Motor neuron (in vitro differentiated cells): ENCODE results near the gene EHMT1. TPM values are rescaled to one million over a fixed set of nuclear protein-coding genes. Genes with fewer than 3 reads are reported as not detected.

Experiments used
- ATAC-seq, 8 experiments: fragments of 200-7000 bp; cut with Tn5 transposase; replicated peaks in 6 of 8; 2 replicates each; pipeline ENCODE4 v1.8.0; 2021; ENCODE audit warnings: mild to moderate bottlenecking in 8 of 8, moderate library complexity in 8 of 8
- H3K27ac ChIP-seq, 2 donors: fragments of 250-450 bp; sonication (Bioruptor Pico); 2 replicates each; pipeline ENCODE4 v1.9.0; 2021; ENCODE audit warnings: antibody characterized with exemption in 2 of 2, mild to moderate bottlenecking in 2 of 2, moderate library complexity in 1 of 2
- H3K4me1 ChIP-seq, 2 donors: fragments of 250-450 bp; sonication (Bioruptor Pico); replicated peaks in 1 of 2; 2 replicates each; pipeline ENCODE4 v1.6.1; 2021; ENCODE audit warnings: antibody characterized with exemption in 2 of 2, mild to moderate bottlenecking in 2 of 2, moderate library complexity in 1 of 2
- H3K4me3 ChIP-seq, 5 donors: fragments of 250-450 bp; sonication (Bioruptor Pico); 2 replicates each; pipeline ENCODE4 v1.9.0; 2021; ENCODE audit warnings: antibody characterized with exemption in 5 of 5, mild to moderate bottlenecking in 5 of 5, moderate library complexity in 4 of 5
- WGBS, 10 experiments: fragments of 450-650 bp; shearing (Covaris generic); methylation state at CpG; one replicate each; pipeline ENCODE4 v1.0.0; 2022; 5-methylcytosine and 5-hydroxymethylcytosine counted together
- in situ Hi-C, 9 experiments: fragments of 400-800 bp; cut with MboI; loops; one replicate each; pipeline ENCODE4 v1.15.0; 2021; ENCODE audit warnings: low sequenced_read_pairs in 9 of 9, low pct_unique_long_range_greater_than_20kb in 2 of 9; ENCODE audit not compliant: unreplicated experiment in 9 of 9
- total RNA-seq, 8 experiments: library from RNA; unstranded; fragments of 300-600 nt; gene quantifications; 2 replicates each; pipeline versions ENCODE4 v1.2.3 to v1.2.4, GENCODE V29; 2022

The EHMT1 gene
- total RNA-seq, 8 experiments from 2014 or later: 25.0 to 90.6 (median 42.6) TPM

DNA sequence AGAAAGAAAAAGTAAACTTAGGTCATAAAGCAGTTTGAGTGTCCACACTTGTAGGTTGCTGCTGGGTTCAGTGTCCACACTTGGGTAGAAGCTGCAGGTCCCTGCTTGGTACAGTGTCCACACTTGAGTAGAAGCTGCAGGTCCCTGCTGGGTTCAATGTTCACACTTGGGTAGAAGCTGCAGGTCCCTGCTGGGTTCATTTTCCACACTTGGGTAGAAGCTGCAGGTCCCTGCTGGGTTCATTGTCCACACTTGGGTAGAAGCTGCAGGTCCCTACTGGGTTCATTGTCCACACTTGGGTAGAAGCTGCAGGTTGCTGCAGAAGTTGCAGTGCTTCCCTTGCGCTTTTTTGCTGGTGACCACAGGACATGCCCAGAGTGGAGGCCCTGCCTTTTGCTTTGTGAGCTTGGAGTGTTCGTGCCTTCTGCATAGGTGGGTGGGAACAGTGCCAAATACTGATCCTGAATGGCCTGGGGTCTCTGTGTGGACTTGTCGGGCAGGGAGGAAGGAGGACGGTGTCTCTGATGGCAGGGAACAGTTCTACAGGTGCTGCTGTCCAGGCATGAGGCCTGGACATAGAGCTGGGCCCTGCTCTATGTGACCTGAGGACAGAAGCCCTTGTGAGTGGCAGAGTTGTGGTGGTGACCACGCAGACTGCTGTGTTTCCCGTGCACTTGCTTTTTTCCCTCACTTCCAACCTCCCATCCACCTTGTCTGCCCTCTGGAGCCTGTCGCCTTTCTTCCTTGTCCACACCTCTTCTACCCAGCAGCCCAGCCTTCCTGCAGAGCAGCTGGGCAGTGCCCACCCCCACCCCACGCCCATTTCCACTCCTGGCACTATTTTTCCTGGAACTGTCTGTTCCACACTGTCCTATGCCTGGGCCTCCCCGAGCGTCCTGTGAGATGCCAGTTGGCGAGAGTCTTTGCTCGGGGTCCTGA is 120.8 kb downstream of the EHMT1 start:
- Histone ChIP-seq H3K4me3 (no peak overlapping the region), H3K4me1 (no peaks in the 10 kb centered on the region), H3K27ac (no peak overlapping the region)
- WGBS, 10 experiments: 80 to 100% (median 100%) methylated on average over 1 to 7 of the region's 12 CpGs; no CpG with 5 or more reads in 5 of the 10 experiments
- peak in 2 of 8 experiments; percentile 16 to 22 for ATAC-seq
- in situ Hi-C loops: no loop called here

DNA sequence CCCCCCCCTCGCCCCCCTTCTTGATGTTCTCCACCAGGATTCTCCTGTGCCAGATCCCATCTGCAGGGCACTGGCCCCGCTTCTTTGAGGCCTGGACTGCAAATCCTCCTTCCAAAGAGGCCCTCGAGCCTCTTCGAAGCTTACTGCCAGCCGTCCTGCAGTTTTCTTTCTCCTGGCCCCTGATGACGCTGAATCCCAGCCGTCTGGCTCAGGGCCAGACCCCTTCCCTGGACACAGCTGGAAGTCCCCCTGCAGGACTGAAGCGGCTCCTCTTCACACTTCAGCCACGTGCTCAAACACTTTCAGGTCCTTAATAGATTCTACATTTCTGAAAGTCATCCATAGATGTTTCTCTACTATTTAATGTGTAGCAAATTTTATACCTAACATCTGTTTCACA is 121.5 kb downstream of the EHMT1 start:
- ATAC-seq: peak in 4 of 8 experiments; percentile 34 to 63 (median 48)

DNA sequence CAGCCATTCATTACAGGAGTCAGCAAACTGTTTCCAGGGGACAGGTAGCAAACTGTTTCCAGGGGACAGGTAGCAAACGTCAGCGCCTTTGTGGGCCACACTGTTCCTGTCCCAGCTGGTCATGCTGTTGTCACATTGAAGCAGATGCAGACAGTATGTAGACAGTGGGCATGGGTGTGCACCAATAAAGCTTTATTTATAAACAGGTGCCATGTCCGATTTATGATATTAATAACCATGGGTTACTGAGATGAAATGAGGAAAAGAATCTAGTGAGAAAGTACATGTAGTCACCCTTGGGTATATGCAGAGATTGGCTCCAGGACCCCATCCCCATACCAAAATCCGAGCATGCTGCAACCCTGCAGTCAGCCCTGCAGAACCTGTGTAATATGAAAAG is 122.5 kb downstream of the EHMT1 start:
- no peak overlapping the region for H3K27ac ChIP-seq
- no peak for ATAC-seq
- H3K4me3 ChIP-seq: no peak overlapping the region
- WGBS, 10 experiments: 71 to 100% (median 100%) methylated on average over 1 to 3 of the region's 4 CpGs; no CpG with 5 or more reads in 3 of the 10 experiments
- in situ Hi-C loops: no loop called here
- peaks cover 0 to 4% of the 10 kb centered on the region in 2 donors for H3K4me1 ChIP-seq

More for the DNA sequence above, 121.5 kb downstream of the EHMT1 start:
- Histone ChIP-seq H3K4me1 (no peaks in the 10 kb centered on the region), H3K4me3 (no peak overlapping the region), H3K27ac (no peak overlapping the region)
- in situ Hi-C loops: no loop called here
- WGBS, 10 experiments: 14 to 59% (median 57%) methylated on average over 1 to 4 of the region's 9 CpGs; no CpG with 5 or more reads in 7 of the 10 experiments

DNA sequence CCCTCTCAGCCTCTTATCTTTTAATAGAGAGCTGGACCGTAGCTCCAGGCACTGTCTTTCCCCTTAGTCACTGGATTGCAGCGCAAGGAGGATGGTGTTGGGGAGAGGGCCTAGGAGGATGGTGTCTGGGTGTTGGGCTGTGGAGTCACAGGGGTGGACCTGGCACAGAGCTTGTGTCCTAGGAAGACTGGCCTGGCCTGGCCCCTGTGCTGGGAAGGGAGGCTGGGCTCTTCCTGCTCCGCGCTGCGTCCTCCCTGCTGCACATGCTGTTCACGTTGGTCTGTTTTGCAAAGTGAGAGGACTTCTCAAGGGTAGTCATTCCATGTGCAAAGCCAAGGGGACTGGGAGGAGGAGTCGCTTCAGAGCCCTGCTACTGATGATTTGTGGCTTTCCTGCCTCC is 123.9 kb downstream of the EHMT1 start:
- no peak overlapping the region for H3K4me3 ChIP-seq
- peaks cover 0 to 4% of the 10 kb centered on the region in 2 donors for H3K4me1 ChIP-seq
- no peak for ATAC-seq
- WGBS, 10 experiments: 25 to 100% (median 89%) methylated on average over 1 to 6 of the region's 7 CpGs; no CpG with 5 or more reads in 4 of the 10 experiments
- in situ Hi-C loops: no loop called here
- no peak overlapping the region for H3K27ac ChIP-seq

DNA sequence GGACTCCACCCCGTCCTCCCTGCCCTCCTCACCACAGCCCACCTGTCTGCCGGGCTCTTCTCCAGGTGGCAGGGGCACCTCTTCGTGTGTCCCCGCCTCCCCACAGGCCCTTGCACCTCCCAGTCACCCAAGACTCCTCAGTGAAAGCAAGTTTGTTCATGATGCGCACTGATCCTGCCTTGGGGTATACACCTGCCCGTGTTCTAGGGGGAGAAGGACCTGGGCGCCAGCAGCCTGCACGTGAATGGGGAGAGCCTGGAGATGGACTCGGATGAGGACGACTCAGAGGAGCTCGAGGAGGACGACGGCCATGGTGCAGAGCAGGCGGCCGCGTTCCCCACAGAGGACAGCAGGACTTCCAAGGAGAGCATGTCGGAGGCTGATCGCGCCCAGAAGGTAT is 124.9 kb downstream of the EHMT1 start:
- ATAC-seq: no peak
- Histone ChIP-seq H3K4me3 (no peak overlapping the region), H3K27ac (no peak overlapping the region), H3K4me1 (peaks cover 0 to 4% of the 10 kb centered on the region in 2 donors)
- in situ Hi-C loops: no loop called here
- 92 to 100% (median 98%) methylated on average over 1 to 9 of the region's 19 CpGs; no CpG with 5 or more reads in 2 of the 10 experiments for WGBS, 10 experiments

DNA sequence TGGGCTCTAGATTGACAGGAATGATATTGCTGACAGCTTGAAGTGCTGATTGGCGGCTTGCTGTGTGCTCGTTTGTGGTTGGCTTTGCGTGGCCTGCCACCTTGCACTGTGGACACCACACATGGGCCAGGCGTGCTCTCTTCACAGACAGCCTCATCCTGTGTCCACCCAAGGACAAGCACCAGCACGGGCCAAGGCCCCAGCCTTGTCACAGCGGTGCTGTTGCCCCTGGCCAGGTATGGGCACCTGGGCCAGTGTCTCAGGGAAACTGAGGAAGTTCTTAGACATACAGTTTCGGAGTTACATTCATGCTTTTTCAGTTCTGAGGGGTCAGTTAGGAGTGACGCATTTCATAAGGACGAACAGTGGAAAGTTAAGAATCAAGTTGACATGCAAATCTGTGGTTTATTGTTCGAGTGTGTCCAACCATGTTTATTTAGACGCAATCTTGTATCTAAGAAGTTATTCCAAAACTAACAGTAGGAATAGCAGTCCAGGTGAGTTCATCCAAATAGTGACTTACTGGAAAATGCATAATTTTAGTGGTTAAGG is 125.9 kb downstream of the EHMT1 start:
- ATAC-seq: no peak
- Histone ChIP-seq H3K4me1 (peaks cover 1 to 4% of the 10 kb centered on the region in 2 donors), H3K27ac (no peak overlapping the region), H3K4me3 (no peak overlapping the region)
- 80 to 100% (median 94%) methylated on average over 1 to 8 of the region's 11 CpGs for WGBS, 10 experiments
- in situ Hi-C loops: no loop called here

DNA sequence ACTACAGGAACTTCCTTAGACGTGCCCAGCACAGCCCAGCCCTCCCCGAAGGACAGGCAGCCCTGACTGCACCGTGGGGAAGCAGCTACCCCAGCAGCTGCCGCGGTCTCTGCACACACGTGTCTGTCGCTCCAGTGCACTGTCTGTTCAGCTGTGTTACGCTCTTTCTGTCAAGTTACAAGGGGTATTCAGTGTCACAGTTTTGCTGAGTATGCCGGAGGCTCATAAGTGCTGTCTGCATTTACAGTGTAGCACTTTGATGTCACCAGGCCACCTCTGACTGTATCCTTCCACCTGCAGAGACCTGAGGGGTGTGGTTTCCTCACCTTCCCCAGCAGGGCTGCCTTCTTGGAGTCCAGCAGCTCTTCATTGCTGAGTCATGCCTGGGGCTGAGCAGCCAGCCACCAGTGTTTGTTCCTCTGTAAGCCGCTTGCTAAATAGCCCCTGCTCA is 126.8 kb downstream of the EHMT1 start:
- Histone ChIP-seq H3K27ac (peak overlapping the region in 1 of 2 donors; percentile 63), H3K4me1 (peaks cover 4 to 10% of the 10 kb centered on the region in 2 donors), H3K4me3 (no peak overlapping the region)
- 36 to 100% (median 80%) methylated on average over 1 to 8 of the region's 10 CpGs; no CpG with 5 or more reads in 2 of the 10 experiments for whole genome bisulfite sequencing, 10 experiments
- peak in 7 of 8 experiments; percentile 42 to 93 (median 87) for ATAC-seq
- in situ Hi-C loops: no loop called here

DNA sequence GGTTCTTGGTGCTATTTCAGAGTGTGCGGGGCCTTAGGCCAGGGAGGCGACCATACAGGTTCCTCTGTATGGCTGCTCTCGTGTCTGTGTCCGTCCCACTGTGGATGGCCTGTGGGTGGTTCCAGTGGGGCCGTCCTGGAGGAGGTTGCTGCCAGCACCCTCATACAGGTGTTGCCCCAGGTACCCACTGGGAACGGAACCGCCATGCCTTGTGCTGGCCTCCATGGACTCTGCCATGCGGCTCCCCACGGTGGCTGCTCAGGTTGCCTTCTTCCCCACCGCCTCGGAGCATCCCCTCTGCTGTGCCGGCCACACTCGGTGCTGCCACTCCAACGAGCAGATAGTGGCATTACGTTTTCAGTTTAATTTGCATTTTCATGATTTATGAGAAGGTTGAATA is 129.5 kb downstream of the EHMT1 start:
- Histone ChIP-seq H3K4me3 (no peak overlapping the region), H3K4me1 (peaks cover 4 to 11% of the 10 kb centered on the region in 2 donors), H3K27ac (no peak overlapping the region)
- in situ Hi-C loops: no loop called here
- WGBS, 10 experiments: 39 to 84% (median 42%) methylated on average over 1 to 3 of the region's 15 CpGs; no CpG with 5 or more reads in 6 of the 10 experiments
- ATAC-seq: peak in 2 of 8 experiments; percentile 15 to 36

DNA sequence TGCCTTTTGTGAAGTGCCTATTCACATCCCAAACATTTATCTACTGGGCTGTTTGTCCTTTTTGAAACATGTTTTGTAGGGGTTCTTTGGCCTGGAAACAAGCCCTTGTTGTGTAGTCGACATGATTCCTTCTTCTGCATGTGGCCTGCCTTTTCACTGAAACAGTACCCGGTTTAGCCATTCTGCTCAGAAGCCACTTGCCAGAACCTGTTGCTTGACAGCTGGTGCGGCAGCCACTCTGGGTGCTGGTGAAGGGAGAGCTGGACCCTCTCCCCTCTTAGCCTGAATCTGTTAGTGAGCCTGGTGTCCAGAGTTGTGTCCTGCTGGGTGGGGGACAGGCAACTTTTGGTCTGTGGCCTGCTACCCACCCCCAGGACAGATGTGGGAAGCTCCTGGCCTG is 129.9 kb downstream of the EHMT1 start:
- in situ Hi-C loops: no loop called here
- peaks cover 4 to 11% of the 10 kb centered on the region in 2 donors for H3K4me1 ChIP-seq
- ATAC-seq: peak in 1 of 8 experiments; percentile 29
- H3K4me3 ChIP-seq: no peak overlapping the region
- no peak overlapping the region for H3K27ac ChIP-seq
- 40 to 100% (median 80%) methylated on average over 1 to 3 of the region's 3 CpGs; no CpG with 5 or more reads in 7 of the 10 experiments for WGBS, 10 experiments

DNA sequence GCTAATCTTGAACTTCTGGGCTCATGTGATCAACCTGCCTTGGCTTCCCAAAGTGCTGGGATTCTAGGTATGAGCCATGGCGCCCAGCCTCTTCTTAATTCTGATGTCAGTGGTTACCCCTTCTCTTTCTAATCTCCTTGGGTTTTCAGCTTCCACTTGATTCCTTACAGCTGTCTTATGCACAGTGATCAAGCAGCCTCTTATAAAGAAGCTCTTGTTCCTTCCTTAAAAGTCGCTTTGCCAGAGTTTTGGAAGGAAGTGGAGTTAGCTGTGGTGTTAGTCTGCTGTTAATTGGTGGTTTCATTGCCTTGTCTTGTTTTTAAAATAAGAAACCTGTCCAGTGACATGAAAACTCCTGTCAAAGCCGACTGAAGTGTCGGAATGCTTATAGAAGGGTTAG is 130.7 kb downstream of the EHMT1 start:
- no peak for ATAC-seq
- in situ Hi-C loops: no loop called here
- WGBS, 10 experiments: 75 to 100% (median 100%) methylated on average over 1 to 4 of the region's 4 CpGs; no CpG with 5 or more reads in 1 of the 10 experiments
- peaks cover 4 to 11% of the 10 kb centered on the region in 2 donors for H3K4me1 ChIP-seq
- no peak overlapping the region for H3K4me3 ChIP-seq
- no peak overlapping the region for H3K27ac ChIP-seq

DNA sequence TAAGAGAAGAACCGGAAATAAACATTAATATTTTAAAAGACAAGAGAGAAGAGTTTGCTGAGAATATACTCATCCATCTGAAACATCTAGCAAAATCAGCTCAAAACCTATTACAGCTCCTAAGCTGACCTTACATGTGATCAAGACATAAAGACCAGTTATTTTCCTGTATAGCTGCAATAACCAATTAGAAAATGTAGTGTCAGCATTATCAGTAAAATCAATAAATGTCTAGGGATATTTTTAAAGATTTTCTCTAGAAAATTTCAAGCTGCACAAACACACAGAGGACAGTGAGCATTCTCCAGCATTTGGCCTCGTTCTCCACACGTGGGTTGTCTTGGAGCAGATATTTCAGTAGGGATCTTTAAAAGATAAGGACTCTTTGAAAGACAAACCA is 131.2 kb downstream of the EHMT1 start:
- Histone ChIP-seq H3K4me3 (no peak overlapping the region), H3K27ac (no peak overlapping the region), H3K4me1 (peaks cover 4 to 11% of the 10 kb centered on the region in 2 donors)
- WGBS, 10 experiments: 60 to 100% (median 86%) methylated on average over 1 to 3 of the region's 3 CpGs
- no peak for ATAC-seq
- in situ Hi-C loops: loop anchor here in 1 of 9 experiments (10.0 kb wide), 1 partner anchor 45 kb away; no protein-coding TSS in a partner anchor

DNA sequence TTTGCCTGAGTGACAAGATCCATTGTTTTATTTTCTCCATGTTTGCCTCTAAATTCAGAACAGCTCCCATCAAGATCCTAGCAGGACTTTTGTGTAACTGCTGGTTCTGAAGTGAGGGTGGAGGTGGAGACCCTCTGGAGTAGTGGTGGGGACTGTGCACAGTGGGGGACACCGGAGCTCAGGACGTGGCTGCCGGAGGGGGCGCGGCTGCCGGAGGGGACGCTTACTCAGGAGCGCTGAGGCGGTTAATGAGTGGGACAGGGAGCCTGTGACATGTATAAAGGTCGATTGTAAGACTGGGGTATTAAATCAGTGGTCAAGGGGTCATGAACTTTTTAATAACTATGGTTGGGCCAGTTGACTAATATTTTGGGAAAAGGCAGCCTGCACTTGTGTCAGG is 131.8 kb downstream of the EHMT1 start:
- no peak for ATAC-seq
- in situ Hi-C loops: loop anchor here in 1 of 9 experiments (10.0 kb wide), 1 partner anchor 46 kb away; no protein-coding TSS in a partner anchor
- no peak overlapping the region for H3K27ac ChIP-seq
- WGBS, 10 experiments: 5 to 100% (median 50%) methylated on average over 1 to 7 of the region's 10 CpGs; no CpG with 5 or more reads in 5 of the 10 experiments
- peaks cover 4 to 11% of the 10 kb centered on the region in 2 donors for H3K4me1 ChIP-seq
- H3K4me3 ChIP-seq: no peak overlapping the region

DNA sequence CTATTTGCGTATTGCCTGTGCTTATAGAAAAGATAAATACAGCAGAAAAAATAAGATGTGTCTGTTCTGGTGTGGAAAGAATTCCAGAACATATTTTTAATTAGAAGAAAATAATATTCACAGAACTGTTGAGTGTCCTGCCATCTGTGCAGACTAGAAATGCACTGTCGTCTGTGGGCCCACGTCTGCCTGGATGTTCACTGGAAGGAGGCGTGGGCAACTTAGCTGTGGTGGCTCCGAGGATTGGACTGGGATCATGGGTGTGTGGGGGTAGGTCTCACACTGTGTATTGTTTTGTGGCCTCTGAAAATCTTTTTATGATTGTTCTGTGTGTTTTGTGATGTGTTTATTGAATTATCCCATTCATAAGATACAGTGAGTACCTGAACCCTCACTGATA is 132.8 kb downstream of the EHMT1 start:
- Histone ChIP-seq H3K27ac (no peak overlapping the region), H3K4me1 (peaks cover 0 to 11% of the 10 kb centered on the region in 2 donors), H3K4me3 (no peak overlapping the region)
- in situ Hi-C loops: loop anchor here in 1 of 9 experiments (10.0 kb wide), 1 partner anchor 47 kb away; no protein-coding TSS in a partner anchor
- no peak for ATAC-seq
- 100% methylated on average over 1 to 3 of the region's 5 CpGs; no CpG with 5 or more reads in 7 of the 10 experiments for WGBS, 10 experiments
